PC-3 (cell line): ENCODE measurements around the gene SH3RF2.
"Not testable (repeated sequence)": the region's sequence is repeated elsewhere in the genome, so short reads cannot be mapped to it uniquely, and the experiment has no call there.

Experiments
- EZH2phosphoT487 ChIP-seq: fragments of 300-600 bp; sonication (generic); IDR thresholded peaks from 2 replicates; pipeline ENCODE4 v1.6.1; 2018; ENCODE audit warnings: mild to moderate bottlenecking, antibody characterized with exemption, low read length, borderline replicate concordance
- TF ChIP-seq, protein P1 (sequence below): fragments of 300-600 bp; sonication (generic); conservative IDR thresholded peaks from 2 replicates; pipeline ENCODE4 v1.5.1; 2017; ENCODE audit warnings: antibody characterized with exemption, low read depth, mild to moderate bottlenecking, low read length

DNA sequence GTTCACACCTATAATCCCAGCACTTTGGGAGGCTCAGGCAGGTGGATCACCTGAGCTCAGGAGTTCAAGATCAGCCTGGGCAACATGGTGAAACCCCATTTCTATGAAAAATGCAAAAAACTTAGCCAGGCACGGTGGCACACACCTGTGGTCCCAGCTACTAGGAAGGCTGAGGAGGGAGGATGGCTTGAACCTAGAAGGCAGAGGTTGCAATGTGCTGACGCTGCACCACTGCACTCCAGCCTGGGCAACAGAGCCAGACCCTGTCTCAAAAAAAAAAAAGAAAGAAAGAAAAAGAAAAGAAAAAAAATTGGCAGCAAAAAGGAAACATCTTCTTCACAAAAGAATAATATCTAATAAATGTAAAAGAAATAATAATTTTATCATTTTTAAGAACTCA is 172.5 kb downstream of the SH3RF2 start:
- TF ChIP-seq, protein P1, sequence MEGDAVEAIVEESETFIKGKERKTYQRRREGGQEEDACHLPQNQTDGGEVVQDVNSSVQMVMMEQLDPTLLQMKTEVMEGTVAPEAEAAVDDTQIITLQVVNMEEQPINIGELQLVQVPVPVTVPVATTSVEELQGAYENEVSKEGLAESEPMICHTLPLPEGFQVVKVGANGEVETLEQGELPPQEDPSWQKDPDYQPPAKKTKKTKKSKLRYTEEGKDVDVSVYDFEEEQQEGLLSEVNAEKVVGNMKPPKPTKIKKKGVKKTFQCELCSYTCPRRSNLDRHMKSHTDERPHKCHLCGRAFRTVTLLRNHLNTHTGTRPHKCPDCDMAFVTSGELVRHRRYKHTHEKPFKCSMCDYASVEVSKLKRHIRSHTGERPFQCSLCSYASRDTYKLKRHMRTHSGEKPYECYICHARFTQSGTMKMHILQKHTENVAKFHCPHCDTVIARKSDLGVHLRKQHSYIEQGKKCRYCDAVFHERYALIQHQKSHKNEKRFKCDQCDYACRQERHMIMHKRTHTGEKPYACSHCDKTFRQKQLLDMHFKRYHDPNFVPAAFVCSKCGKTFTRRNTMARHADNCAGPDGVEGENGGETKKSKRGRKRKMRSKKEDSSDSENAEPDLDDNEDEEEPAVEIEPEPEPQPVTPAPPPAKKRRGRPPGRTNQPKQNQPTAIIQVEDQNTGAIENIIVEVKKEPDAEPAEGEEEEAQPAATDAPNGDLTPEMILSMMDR = not testable (repeated sequence)
- TF ChIP-seq EZH2phosphoT487 = not testable (repeated sequence)
